Measurements from ENCODE around the gene CDC42BPA. TPM values are rescaled to one million over a fixed set of nuclear protein-coding genes. Genes with fewer than 3 reads are reported as not detected.

The CDC42BPA gene
- total and polyA plus RNA-seq, 2 donors (not counting 3 experiments of a cell fraction or from before 2014, with no cell fraction given) = 26.1 to 92.6 TPM

- ChIA-PET CTCF (interaction anchor here (1.8 to 2.2 kb wide), 2 partner anchors 9 to 16 kb away, joined by 7 to 8 read pairs; no protein-coding TSS in a partner anchor), POLR2A (no interaction called here)
- intact Hi-C loops (cut with micrococcal nuclease) = no loop called here
- FAIRE-seq (no peak), DNase-seq (ENCODE audit: low read depth, low spot score) (no peak)
- Histone ChIP-seq H3K27me3 (ENCODE audit: control insufficient read depth in 2 of 2, insufficient read depth in 2 of 2, low read length in 2 of 2) (no peaks in the 10 kb centered on the region), H3K36me3 (ENCODE audit: control insufficient read depth in 2 of 2, extremely low read depth in 1 of 2, insufficient read depth in 2 of 2, low read length in 2 of 2) (no peaks in the 10 kb centered on the region), H3K9ac (replicated peaks; ENCODE audit: extremely low read depth, insufficient read depth, low read length) (no peak overlapping the region), H3K4me1 (ENCODE audit: control insufficient read depth, extremely low read depth, insufficient read depth, low read length) (no peaks in the 10 kb centered on the region), H2AFZ (ENCODE audit: low read depth, low read length) (no peak overlapping the region), H3K27ac (ENCODE audit: insufficient read depth, low read depth, low read length) (no peak overlapping the region), H3K79me2 (ENCODE audit: control insufficient read depth, insufficient read depth, low read length) (no peaks in the 10 kb centered on the region), H3K4me3 (replicated peaks in 1 of 3; ENCODE audit: insufficient read depth in 1 of 3, low read depth in 1 of 3, low read length in 3 of 3) (no peak overlapping the region), H3K9me3 (replicated peaks; ENCODE audit: control insufficient read depth, insufficient read depth, low read length) (no peaks in the 10 kb centered on the region), H3K4me2 (ENCODE audit: insufficient read depth, low read length) (no peak overlapping the region), H4K20me1 (replicated peaks; ENCODE audit: control insufficient read depth, extremely low read depth, insufficient read depth, low read length) (no peaks in the 10 kb centered on the region), H3K9me1 (replicated peaks; ENCODE audit: control insufficient read depth, extremely low read depth, insufficient read depth, low read length) (no peaks in the 10 kb centered on the region)
- dilution Hi-C loops (cut with MboI; ENCODE audit: extremely low pct_ligation_motif_present, low sequenced_read_pairs) = no loop called here
- TF ChIP-seq POLR2A (IDR thresholded peaks at IDR 0.05; ENCODE audit: low read depth, low read length) = no peak
- no peak for TF ChIP-seq MAX (IDR thresholded peaks at IDR 0.05; ENCODE audit: insufficient read depth, insufficient read length)
- TF ChIP-seq FOS (IDR thresholded peaks at IDR 0.05; ENCODE audit: borderline replicate concordance, insufficient read depth, low read length) = no peak
- no peak for TF ChIP-seq JUN (IDR thresholded peaks at IDR 0.05; ENCODE audit: borderline replicate concordance, insufficient read depth, insufficient read length, low read depth)
- no peak for TF ChIP-seq CTCF (IDR thresholded peaks at IDR 0.05; ENCODE audit: extremely low read depth in 1 of 2, insufficient read depth in 1 of 2, low read depth in 1 of 2, low read length in 2 of 2)
- TF ChIP-seq GATA2 (IDR thresholded peaks at IDR 0.05; ENCODE audit: insufficient read depth, insufficient read length, low read depth, low read length) = no peak
- no peak for TF ChIP-seq MYC (IDR thresholded peaks at IDR 0.05; ENCODE audit: low read depth, low read length)
- no TSS peak for BruUV-seq (replicated peaks)
Observed at GRCh38 chr1:227328405-227329019, 10.2 kb upstream of the CDC42BPA start.

Data from endothelial cell of umbilical vein (primary cell).